Body of pancreas (tissue), 4 donors: ENCODE data around the gene ATG16L1.

Experiments used
- CTCF ChIP-seq, 7 experiments: fragments of 450-650 bp in 4 of 7; fragments of 200-600 bp in 3 of 7; sonication (generic) in 3 of 7; IDR thresholded peaks; one replicate each; pipeline ENCODE4 v1.5.1; 2016 to 2019; ENCODE audit warnings: antibody characterized with exemption in 7 of 7
- POLR2A ChIP-seq, 3 donors: fragments of 450-650 bp; IDR thresholded peaks; one replicate each; pipeline ENCODE4 v1.6.1; 2016; ENCODE audit warnings: antibody characterized with exemption in 3 of 3, mild to moderate bottlenecking in 2 of 3

GRCh38 chr2:233301248-233301647 is 49.8 kb downstream of the ATG16L1 start:
- TF ChIP-seq CTCF (IDR thresholded peaks at IDR 0.05): no peak
- TF ChIP-seq POLR2A (IDR thresholded peaks at IDR 0.05): no peak
